SIG-M5 treated with dmso at 0.1 percent for 504 hours (cell line): ENCODE data around the gene JUN.
A peak's percentile ranks its signal among the peaks of the same experiment; 100 is the strongest.

Experiments used
- DNase-seq: peaks from one replicate; lab custom pipeline; 2025; ENCODE audit not compliant: unreplicated experiment; lab: John Stamatoyannopoulos, UW

Gene JUN

DNA sequence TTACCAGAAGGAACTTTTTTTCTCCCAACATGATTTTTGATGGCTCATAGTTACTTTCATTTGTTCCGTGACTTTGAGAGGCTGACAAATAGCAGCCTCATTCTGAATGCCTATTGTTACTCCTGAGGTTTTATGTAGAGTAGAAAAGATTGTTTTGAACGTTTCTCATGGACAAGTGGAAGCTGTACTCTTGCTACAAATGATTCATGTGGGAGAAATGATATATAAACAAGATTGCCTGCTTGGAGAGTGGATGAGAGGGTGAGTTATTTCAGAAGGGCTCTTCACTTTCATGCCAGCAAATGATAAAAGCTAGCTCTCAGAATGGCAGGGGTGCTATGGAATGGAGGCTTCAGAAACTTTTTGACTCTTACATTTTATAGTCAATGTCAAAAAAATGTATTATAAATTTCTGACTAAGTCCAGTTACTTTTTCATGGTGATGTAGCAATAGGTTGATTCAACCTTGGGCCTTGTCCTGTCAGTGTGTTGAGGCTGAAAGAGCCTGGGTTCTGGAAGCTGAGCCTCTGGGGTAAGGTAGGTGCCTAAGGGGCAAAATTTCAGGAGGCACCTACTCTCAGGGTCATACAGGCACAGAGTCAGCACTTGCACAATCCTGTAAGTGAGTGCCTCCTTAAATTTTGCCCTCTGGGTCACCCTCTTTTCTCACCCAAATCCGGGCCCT, 19.4 kb downstream of the JUN start:
- no peak for DNase-seq

DNA sequence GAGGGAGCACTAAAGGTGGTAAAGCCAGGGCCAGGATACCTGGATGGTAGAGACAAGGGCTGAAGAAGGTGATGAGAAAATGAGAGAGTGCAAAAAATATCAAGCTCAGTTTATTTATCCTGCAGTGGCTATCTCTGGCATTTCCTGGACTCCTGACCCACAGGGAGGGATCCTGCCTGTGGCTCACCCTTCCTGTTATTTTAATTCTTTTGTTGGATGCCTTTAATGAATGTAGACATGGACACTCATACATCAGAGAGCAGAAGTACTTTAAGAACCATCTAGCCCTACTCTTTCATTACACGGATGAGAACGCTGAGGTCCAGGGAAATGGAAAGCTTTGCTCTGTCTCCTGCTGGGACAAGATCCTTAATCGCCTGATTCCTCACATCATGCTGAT, 20.6 kb downstream of the JUN start:
- no peak for DNase-seq

DNA sequence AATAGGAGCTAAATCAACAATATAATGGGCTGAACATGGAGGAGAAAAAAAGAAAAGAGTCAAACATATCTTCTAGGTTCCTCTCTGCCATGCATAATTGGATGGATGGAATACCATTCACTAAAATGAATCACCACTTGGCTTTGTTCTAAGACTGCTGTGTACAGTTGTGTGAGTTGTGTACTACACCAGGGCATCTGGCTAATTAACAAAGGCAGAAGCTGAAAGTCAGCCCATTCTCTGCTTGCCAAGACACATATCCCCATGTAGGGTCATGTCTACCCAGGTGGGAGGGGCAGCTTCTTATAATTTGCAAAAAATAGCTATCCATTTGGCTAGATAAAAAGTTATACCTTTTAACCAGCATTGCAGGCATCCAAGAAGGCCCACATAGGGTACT, 21.0 kb downstream of the JUN start:
- DNase-seq = no peak

DNA sequence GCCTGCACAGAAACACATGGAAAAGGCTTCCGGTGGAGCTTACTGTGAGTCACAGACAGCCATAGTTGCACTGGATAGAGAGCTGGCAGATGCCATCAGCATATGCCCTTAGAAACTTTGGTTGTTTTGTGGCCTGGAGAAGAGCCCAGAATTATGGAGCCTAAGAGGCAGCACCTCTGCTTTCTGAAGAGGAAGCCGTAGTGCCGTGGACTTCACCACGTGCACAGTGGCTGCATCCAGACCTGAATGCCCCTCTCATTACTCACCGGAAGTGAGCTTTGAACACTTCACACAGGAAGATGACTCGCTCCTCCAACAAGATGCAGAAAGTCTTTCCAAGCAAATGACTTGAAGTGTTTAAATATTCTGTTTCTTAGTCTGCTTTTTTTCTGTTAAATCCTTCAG, 28.4 kb downstream of the JUN start:
- DNase-seq = peak; percentile 71

DNA sequence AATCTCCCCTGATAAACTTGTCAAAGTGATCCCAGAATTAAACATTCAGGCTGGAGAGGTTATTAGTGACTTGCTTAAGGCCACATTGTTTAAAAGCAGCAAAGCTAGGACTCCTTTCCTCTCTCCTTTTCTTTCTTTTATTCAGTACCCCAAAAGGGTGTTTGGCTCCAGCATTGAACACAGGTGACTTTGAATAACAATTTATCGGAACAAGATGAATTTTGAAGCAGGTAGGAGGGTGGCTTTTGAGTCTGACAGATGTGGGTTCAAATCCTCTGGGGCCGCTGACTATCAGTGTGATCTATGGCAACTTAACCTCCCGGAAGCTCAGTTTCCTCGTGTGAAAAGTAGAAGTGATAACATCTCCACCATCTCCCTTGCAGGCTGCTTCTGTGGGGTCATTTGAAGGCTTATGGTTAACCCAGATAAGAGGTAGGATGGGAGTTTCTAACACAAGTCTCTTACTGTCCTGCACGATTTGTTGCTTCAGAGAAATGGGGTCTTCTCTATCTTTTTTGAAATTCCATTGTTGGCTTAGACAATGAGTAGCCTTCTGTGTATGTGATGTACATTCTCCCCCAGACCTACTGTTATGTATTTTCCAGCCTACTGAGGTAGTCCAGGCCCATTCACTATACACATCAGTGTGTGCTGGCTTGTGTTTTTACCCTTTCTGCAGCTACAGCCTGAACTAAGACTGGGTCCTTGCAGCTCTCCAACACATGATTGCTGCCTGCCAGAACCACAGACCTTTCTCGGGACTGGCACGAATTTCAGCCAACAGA, 29.0 kb downstream of the JUN start:
- DNase-seq = no peak

DNA sequence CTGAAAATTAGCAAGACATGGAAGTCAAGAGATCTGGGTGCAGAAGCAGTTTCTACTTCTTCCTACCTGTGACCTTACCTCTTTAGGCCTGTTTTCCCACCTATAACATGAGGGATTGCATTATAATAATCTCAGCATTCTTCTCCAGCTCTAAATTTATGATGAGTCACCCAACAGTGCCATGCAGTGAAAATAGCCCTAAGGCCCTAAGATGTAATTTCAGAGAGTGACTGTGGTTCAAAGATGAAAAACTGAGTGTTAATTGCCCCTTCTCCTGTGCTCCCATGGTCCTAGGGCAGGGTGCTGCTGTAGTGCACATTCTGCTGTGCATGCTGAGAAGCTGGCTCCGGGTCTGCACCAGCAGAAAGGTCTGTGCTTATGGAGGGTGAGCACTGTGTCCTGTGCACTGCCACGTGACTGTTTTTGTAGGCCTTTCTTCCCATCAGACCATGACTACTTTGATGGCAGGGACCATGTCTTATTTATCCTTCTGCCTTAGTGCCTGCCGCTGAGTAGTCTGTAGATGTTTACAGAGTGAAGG, 29.7 kb downstream of the JUN start:
- no peak for DNase-seq

DNA sequence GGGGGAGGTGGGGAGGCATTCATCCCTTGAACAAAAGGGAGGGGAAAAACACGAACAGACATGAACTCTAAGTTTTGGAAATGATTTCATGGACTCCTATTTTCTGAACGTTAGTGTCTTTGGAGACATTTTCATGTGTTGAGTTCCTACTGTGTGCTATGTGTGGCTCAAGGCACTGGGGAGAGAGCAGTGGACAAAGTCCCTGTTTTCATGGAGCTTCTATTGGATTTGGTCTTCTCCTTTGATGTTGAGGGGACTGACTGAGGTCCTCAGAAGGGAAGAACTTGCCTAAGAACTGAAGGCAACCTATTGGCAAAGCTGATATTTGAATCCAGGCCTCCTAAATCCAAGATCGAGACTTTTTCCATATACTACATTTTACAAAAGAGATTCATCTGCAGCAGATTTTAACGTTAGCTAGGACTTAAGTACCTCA, 30.4 kb downstream of the JUN start:
- DNase-seq = no peak

DNA sequence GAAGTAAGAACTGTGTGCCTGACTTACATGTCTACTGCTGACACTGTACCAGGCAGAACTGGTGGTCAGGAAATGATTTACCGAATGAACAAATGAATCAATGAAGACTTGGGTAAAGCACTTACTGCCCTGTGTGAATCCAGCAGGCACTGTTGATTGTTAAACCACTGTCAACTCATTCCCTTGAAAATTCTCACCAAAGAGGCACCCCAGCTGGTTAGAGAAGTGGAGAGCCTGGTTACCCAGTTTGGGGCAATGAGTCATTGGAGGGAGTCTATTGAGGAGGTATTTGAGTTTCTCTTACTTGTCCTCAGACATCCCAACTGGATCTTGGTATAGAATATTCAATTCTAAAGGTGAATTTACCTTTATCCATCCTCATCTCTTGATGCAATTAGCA, 34.2 kb downstream of the JUN start:
- no peak for DNase-seq

DNA sequence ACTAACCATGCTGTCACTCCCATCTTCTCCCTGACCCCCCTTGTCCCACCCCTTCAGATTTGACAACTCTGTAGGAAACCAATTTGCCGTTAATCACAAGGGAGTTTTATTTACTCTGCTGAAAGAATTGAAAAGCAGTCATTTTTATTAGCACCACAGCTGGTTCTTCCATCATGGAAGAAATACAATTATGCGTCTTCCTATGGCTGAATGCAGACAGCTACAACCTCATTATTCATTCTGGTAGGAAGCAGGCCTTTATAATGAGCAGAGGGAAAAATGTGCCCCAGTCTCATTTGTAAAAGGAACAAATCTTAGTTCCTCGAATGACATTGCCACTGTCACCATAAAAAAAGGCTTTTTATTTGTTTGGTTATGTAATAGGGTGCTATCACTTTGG, 35.2 kb downstream of the JUN start:
- no peak for DNase-seq

DNA sequence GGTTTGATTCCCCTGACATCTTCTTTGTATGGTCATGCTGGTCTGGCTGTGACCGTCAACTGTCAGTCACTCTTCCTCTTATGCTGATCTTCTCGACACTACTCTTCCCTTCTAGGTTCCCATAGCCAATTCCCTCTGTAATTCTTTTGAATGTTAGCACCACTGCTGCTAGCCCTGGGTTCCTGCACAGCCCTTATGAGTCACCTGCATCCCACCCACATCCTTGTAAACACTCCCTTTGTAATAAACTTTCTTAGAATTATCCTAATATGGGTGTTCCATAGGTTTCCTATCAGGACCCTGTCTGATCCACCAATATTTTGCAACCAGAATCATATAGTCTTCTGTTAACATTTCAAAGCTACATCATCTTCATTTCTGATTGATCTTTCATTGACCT, 37.1 kb downstream of the JUN start:
- DNase-seq = no peak

DNA sequence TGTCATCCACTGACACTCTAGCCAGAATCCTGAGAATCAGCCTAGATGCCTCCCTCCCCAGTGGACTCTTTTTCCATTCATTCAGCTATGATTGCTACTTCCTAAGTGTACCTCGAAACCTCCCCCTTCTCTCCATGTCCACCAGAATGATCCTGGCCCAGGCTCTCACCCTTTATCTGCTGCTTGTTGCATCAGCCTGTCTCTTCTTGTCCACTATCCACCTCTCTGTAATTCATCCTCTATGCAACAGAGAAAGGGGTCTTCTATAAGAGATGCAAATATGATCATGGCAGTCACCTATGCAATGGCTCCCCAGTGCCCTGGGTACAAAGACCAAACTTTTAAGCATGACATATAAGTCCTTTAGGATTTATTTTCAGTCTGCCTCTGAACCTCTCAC, 37.7 kb downstream of the JUN start:
- DNase-seq = no peak

DNA sequence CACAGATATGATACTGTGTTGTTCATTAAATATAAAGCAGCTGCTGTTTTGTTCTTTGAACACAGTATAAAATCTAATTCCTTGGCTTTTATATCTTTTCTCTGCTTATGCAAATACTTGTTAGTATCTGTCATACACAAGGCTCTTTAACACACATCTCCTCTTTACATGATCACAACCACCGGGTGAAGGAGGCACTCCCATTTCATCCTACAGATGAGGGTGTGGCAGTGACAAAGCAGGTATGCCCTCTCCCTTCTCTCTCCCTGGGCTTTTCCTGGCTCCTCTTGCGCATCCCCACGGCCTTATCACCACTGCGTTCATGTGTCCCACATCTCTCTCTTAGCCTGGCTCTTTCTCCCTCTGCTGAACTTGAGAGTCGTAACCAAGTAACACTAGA, 38.2 kb downstream of the JUN start:
- no peak for DNase-seq

DNA sequence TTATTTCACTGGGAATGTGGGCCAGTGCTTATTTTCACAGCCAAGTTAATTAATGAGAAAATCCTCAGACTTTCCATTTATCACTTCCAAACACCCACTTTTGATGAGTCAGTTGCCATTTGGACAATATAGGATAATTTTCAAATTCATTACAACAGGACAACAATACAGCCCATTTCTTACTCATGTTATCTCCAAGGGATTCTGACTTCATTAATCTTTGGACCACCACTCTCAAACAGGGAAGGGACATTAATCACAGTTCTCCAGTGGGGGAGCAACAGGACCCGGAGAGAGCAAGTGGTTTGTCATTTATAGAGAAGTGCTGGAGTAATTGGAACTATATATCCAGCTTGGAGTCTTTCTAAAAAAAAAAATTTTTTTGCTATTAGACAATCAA, 38.7 kb downstream of the JUN start:
- no peak for DNase-seq

DNA sequence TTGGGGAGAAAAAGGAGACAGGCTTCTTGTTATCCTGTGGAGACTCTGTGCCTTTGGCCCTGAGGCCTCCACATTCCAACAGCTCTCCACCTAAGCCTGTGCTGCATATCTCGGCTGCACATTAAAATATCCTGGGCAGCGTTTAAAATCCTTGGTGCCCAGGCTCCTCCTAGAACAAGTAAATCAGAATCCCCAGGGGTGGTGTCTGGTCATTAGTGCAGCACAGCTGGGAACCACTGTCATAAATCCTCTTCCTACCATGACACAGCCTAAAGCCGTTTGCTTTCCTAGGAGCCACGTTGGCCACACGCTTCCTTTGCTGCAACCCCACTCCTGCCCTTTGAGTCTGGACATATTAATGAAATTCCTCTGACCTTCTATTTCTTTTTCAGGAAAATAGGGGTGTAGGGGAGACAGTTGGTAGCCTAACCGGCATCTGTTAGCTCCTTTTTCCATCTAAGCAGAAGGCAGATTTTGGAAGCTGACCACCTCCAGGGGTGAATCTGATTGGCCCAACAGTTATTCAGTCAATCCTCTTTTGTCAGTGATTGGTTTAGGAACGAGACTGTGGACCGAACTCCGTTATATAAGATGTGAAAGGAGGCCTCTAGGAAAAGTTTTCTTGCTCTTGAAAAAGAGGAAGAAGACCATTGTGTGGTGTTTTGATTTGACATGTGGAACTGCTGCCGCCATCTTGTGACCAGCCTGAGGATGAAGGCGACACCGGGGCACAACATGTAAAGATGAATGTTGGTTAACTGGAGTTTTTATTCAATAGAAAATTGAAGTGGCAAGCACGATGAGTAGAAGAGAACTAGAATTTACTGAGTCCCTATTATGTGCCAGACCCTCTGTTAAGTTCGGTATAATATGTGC, 41.9 kb downstream of the JUN start:
- DNase-seq = no peak

DNA sequence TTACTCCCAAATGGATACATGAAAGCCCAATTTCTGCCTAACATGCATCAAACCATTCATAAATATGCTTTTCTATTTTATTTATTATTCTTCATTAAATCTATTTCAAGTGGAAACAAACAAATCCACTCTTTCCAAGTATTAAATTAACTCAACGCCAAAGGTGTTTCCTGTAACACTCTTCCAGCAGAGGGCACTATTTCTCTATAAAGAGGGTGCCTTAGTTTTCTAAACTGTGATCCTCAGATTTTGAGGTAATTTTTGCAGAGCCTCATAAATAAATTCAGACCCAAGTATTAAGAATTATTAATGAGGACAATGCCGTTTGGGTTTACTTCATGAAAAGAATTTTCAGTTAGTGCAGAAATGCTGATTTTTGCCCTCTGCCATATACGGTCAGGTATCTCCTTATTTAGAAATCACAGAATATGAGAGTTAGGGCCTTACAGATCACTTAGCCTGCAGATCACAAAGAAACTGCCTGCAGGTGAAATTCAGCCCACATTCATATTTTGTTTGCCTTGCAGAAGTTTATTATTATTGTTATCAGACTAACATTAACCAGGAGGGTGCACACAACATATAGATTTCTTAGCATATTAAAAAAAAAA, 43.9 kb downstream of the JUN start:
- peak; percentile 50 for DNase-seq

DNA sequence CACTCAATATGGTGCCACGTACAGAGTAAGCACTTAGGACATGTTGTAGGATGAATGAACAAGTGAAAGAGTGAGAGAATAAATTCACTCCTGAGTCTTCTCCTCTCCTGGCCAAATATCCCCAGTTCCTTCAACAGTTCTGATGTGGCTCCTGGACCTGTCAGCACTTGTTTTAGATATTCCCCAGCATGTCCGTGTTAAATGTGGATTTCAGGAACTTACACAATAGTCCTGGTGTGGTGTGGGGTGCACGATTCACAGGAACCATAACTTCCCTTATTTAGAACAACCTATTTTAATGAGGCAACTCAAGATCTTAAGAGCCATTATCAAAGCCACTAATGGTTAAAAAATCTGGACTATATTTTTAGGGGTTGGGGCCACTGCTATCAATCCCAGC, 45.0 kb downstream of the JUN start:
- peak; percentile 69 for DNase-seq

DNA sequence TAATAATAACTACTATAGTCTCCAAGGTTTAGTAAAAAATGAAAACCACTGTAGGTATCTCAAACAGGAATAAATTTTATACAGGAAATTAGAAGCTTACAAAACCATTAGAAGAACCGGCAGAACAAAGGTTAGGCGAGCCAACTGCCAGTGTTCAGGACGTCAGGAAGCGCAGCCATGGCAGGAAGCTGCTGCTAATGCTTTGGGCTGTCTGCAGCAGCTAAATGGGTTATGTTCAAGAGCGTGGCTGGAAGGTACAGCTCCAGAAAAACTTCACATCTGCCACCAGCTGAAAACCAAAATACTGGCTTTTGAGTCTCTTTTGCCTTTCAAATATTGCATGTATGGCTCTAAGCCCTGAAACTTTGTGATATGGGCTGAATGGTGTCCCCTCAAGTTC, 48.3 kb downstream of the JUN start:
- DNase-seq = no peak

DNA sequence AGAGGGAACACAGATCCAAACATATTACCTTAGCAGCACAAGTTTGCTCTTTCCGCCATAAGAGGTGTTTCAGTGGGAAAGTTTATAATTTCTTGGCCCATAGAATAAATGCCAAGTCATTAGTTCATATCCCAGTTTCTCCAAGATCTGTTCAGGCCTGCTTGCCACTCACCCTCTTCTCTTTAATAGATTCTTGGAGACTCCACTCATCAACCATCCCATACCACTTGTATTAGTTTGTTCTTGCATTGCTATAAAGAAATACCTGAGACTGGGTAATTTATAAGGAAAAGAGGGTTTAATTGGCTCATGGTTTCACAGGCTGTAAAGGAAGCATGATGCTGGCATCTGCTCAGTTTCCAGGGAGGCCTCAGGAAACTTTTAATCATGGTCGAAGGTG, 49.2 kb downstream of the JUN start:
- DNase-seq = no peak

DNA sequence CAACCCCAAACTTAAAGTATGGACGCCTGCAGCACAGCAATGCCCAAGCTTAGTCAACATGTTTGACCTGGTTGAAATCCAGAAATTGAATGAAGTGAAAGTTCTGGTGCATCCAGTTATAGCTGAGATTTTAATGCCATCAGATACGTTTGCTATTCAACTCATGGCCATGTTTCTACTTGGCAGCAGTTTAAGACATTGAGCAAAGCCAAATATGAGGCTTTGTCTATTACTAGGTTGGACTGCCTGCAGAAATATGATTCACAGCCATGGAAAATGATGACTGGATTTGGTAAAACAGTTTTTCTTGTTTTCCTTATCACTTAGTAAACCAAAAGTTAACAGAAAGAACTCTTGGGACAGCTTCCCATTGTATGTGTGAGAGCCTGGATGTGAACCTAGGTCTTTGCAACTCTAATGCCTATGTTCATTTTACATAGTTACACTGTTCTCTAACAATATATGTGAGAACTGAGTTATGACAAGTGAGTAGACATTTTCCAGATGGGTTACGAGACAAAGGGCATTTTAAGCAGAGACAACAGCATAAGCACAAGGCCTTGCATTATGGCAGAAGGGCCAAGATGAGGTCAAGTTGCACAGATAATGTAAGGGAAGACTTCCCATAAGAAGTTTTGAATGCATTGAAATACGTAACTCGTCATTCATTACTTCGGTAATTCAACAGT, 51.6 kb downstream of the JUN start:
- no peak for DNase-seq
